ENCODE results near the gene POU5F1. TPM values are rescaled to one million over a fixed set of nuclear protein-coding genes. Genes with fewer than 3 reads are reported as not detected.
"Not testable (repeated sequence)": the region's sequence is repeated elsewhere in the genome, so short reads cannot be mapped to it uniquely, and the experiment has no call there.

The POU5F1 gene
- polyA plus RNA-seq, 1 of the 3 experiments (the other 2 are of a cell fraction) = not detected

- peak overlapping the region; percentile 58 to 89 for H3K27ac ChIP-seq (ENCODE audit: low read depth in 2 of 2, low read length in 1 of 2)
- H3K4me3 ChIP-seq (ENCODE audit: low read depth in 2 of 2, low read length in 1 of 2) = peak overlapping the region; percentile 71 to 100
- POLR2A ChIA-PET = no interaction called here
- TF ChIP-seq USF2 (IDR thresholded peaks at IDR 0.05; ENCODE audit: borderline replicate concordance, low read depth, low read length) (no peak), SIN3A (IDR thresholded peaks at IDR 0.05; ENCODE audit: borderline replicate concordance, low read depth, low read length) (0 out of 2 replicates have a peak, but pooled peaks have one; percentile 25), RXRA (IDR thresholded peaks at IDR 0.05; ENCODE audit: borderline replicate concordance, low read depth) (peak; percentile 19; the same call in 1 of the 2 replicates), ELF1 (IDR thresholded peaks at IDR 0.05) (0 out of 2 replicates have a peak, but pooled peaks have one; percentile 22), NRF1 (IDR thresholded peaks at IDR 0.05; ENCODE audit: low read depth, low read length) (no peak; the same call in 1 of the 2 replicates), MAX (IDR thresholded peaks at IDR 0.05; ENCODE audit: low read depth) (no peak; the same call in 1 of the 2 replicates), POLR2AphosphoS5 (IDR thresholded peaks at IDR 0.05; ENCODE audit: low read depth, low read length) (peak; percentile 13; the same call in 1 of the 2 replicates), GABPA (IDR thresholded peaks at IDR 0.05; ENCODE audit: low read depth) (peak; percentile 76), MXI1 (IDR thresholded peaks at IDR 0.05; ENCODE audit: low read depth, low read length) (0 out of 2 replicates have a peak, but pooled peaks have one; percentile 7), RAD21 (IDR thresholded peaks at IDR 0.05; ENCODE audit: low read length) (no peak)
- peaks cover 0 to 6% of the 10 kb centered on the region in 2 experiments for H3K36me3 ChIP-seq (replicated peaks in 1 of 2; ENCODE audit: control insufficient read depth in 1 of 2, insufficient read depth in 2 of 2, low read length in 1 of 2)
- CTCF ChIA-PET = interaction anchor here (0.7 to 4.2 kb wide), 10 partner anchors 18 to 1817 kb away, joined by 3 to 43 read pairs (median 4); no protein-coding TSS in a partner anchor
- H3K4me2 ChIP-seq = peak overlapping the region; percentile 89
- H3K27me3 ChIP-seq (ENCODE audit: insufficient read depth) = no peaks in the 10 kb centered on the region
- H3K79me2 ChIP-seq (ENCODE audit: insufficient read depth) = peaks cover 15% of the 10 kb centered on the region; the same call in 1 of the 2 replicates
- H3K9me2 ChIP-seq = no peaks in the 10 kb centered on the region
- no peaks in the 10 kb centered on the region for H3K9me3 ChIP-seq
- H3F3A ChIP-seq (replicated peaks; ENCODE audit: insufficient read depth) = no peaks in the 10 kb centered on the region
- peaks cover 0 to 5% of the 10 kb centered on the region in 2 experiments; a peak in 1 of 4 replicates for H3K4me1 ChIP-seq (ENCODE audit: control insufficient read depth in 1 of 2, insufficient read depth in 2 of 2, low read depth in 1 of 2, low read length in 1 of 2)
- peak overlapping the region; percentile 90 for H3K9ac ChIP-seq
- WGBS (ENCODE audit: low lambda C conversion rate) = 0% methylated on average over 28 of the region's 45 CpGs
- no peaks in the 10 kb centered on the region for H4K20me1 ChIP-seq (ENCODE audit: insufficient read depth)
- H2AFZ ChIP-seq (ENCODE audit: low read depth) = peak overlapping the region; percentile 99
- DNase-seq = peak; percentile 61
These were observed 27.2 kb upstream of the POU5F1 start for GRCh38 chr6:31197559-31198305.

GRCh38 chr6:31196251-31197022, 26.0 kb upstream of the POU5F1 start:
- 0 out of 2 replicates have a peak overlapping the region, but pooled peaks have one; percentile 90 for H3K9ac ChIP-seq
- H3K4me2 ChIP-seq = peak overlapping the region; percentile 89
- H3K9me2 ChIP-seq; POLR2A ChIA-PET; H4K20me1 ChIP-seq (ENCODE audit: insufficient read depth); H3F3A ChIP-seq (replicated peaks; ENCODE audit: insufficient read depth); DNase-seq; H3K9me3 ChIP-seq; H3K36me3 ChIP-seq (replicated peaks in 1 of 2; ENCODE audit: control insufficient read depth in 1 of 2, insufficient read depth in 2 of 2, low read length in 1 of 2); H3K4me1 ChIP-seq (ENCODE audit: control insufficient read depth in 1 of 2, insufficient read depth in 2 of 2, low read depth in 1 of 2, low read length in 1 of 2); H3K27me3 ChIP-seq (ENCODE audit: insufficient read depth): not testable (repeated sequence)
- H3K4me3 ChIP-seq (ENCODE audit: low read depth in 2 of 2, low read length in 1 of 2) = peak overlapping the region; percentile 71 to 100; a peak in 3 of 4 replicates
- 82% methylated on average over 23 of the region's 25 CpGs for WGBS (ENCODE audit: low lambda C conversion rate)
- CTCF ChIA-PET = interaction anchor here (0.6 to 4.2 kb wide), 8 partner anchors 43 to 352 kb away, joined by 3 to 43 read pairs (median 4); partner anchors contain the start of gene PSORS1C2
- peak overlapping the region; percentile 99; the same call in 1 of the 2 replicates for H2AFZ ChIP-seq (ENCODE audit: low read depth)
- peak overlapping the region in 1 of 2 experiments; percentile 89; a peak in 1 of 4 replicates for H3K27ac ChIP-seq (ENCODE audit: low read depth in 2 of 2, low read length in 1 of 2)
- H3K79me2 ChIP-seq (ENCODE audit: insufficient read depth) = peaks cover 15% of the 10 kb centered on the region; the same call in 1 of the 2 replicates

GRCh38 chr6:31195308-31195979, 25.0 kb upstream of the POU5F1 start:
- H3K27ac ChIP-seq (ENCODE audit: low read depth in 2 of 2, low read length in 1 of 2); H3K4me3 ChIP-seq (ENCODE audit: low read depth in 2 of 2, low read length in 1 of 2); H3K9ac ChIP-seq; H3K4me2 ChIP-seq; H3K36me3 ChIP-seq (replicated peaks in 1 of 2; ENCODE audit: control insufficient read depth in 1 of 2, insufficient read depth in 2 of 2, low read length in 1 of 2); H3K27me3 ChIP-seq (ENCODE audit: insufficient read depth); H3K4me1 ChIP-seq (ENCODE audit: control insufficient read depth in 1 of 2, insufficient read depth in 2 of 2, low read depth in 1 of 2, low read length in 1 of 2); H3K9me2 ChIP-seq; H4K20me1 ChIP-seq (ENCODE audit: insufficient read depth); POLR2A ChIA-PET; H3F3A ChIP-seq (replicated peaks; ENCODE audit: insufficient read depth); H3K9me3 ChIP-seq; DNase-seq; H2AFZ ChIP-seq (ENCODE audit: low read depth): not testable (repeated sequence)
- WGBS (ENCODE audit: low lambda C conversion rate) = 91% methylated on average over 19 of the region's 41 CpGs
- peaks cover 15% of the 10 kb centered on the region; the same call in 1 of the 2 replicates for H3K79me2 ChIP-seq (ENCODE audit: insufficient read depth)
- CTCF ChIA-PET = interaction anchor here (4.2 kb wide), 1 partner anchor 171 kb away, joined by 43 read pairs; no protein-coding TSS in a partner anchor
